ENCODE data around the gene PDK3. TPM values are rescaled to one million over a fixed set of nuclear protein-coding genes. Genes with fewer than 3 reads are reported as not detected.

Gene PDK3
- total RNA-seq, 1 donor from 2014 or later = 12.1 TPM

- H3K9me3 Mint-ChIP-seq (ENCODE audit: unreplicated experiment) = no peaks in the 10 kb centered on the region
- no peak overlapping the region for H3K4me3 Mint-ChIP-seq (ENCODE audit: unreplicated experiment)
- H3K36me3 Mint-ChIP-seq (ENCODE audit: unreplicated experiment) = no peaks in the 10 kb centered on the region
- no peaks in the 10 kb centered on the region for H3K27me3 Mint-ChIP-seq (ENCODE audit: unreplicated experiment)
- TF ChIP-seq CTCF (IDR thresholded peaks at IDR 0.05; ENCODE audit: partially characterized antibody, unreplicated experiment) = no peak
- no peak overlapping the region for H3K27ac Mint-ChIP-seq (ENCODE audit: unreplicated experiment)
- no peak for DNase-seq
- no peaks in the 10 kb centered on the region for H3K4me1 Mint-ChIP-seq (ENCODE audit: low read depth, unreplicated experiment)
These were observed 38.7 kb upstream of the PDK3 start for GRCh38 chrX:24426340-24426913.

GRCh38 chrX:24426921-24427746 is 38.0 kb upstream of the PDK3 start:
- no peak for DNase-seq
- Mint-ChIP-seq H3K36me3 (ENCODE audit: unreplicated experiment) (no peaks in the 10 kb centered on the region), H3K27me3 (ENCODE audit: unreplicated experiment) (no peaks in the 10 kb centered on the region), H3K9me3 (ENCODE audit: unreplicated experiment) (no peaks in the 10 kb centered on the region), H3K4me3 (ENCODE audit: unreplicated experiment) (no peak overlapping the region), H3K4me1 (ENCODE audit: low read depth, unreplicated experiment) (no peaks in the 10 kb centered on the region), H3K27ac (ENCODE audit: unreplicated experiment) (no peak overlapping the region)
- TF ChIP-seq CTCF (IDR thresholded peaks at IDR 0.05; ENCODE audit: partially characterized antibody, unreplicated experiment) = no peak

- no peaks in the 10 kb centered on the region for H3K4me1 Mint-ChIP-seq (ENCODE audit: low read depth, unreplicated experiment)
- no peaks in the 10 kb centered on the region for H3K27me3 Mint-ChIP-seq (ENCODE audit: unreplicated experiment)
- H3K4me3 Mint-ChIP-seq (ENCODE audit: unreplicated experiment) = no peak overlapping the region
- no peak for DNase-seq
- TF ChIP-seq CTCF (IDR thresholded peaks at IDR 0.05; ENCODE audit: partially characterized antibody, unreplicated experiment) = no peak
- no peaks in the 10 kb centered on the region for H3K36me3 Mint-ChIP-seq (ENCODE audit: unreplicated experiment)
- no peaks in the 10 kb centered on the region for H3K9me3 Mint-ChIP-seq (ENCODE audit: unreplicated experiment)
- no peak overlapping the region for H3K27ac Mint-ChIP-seq (ENCODE audit: unreplicated experiment)
These were observed 37.4 kb upstream of the PDK3 start for GRCh38 chrX:24427747-24428019.

- no peaks in the 10 kb centered on the region for H3K27me3 Mint-ChIP-seq (ENCODE audit: unreplicated experiment)
- TF ChIP-seq CTCF (IDR thresholded peaks at IDR 0.05; ENCODE audit: partially characterized antibody, unreplicated experiment) = no peak
These were observed 36.6 kb upstream of the PDK3 start for GRCh38 chrX:24428516-24428915.

GRCh38 chrX:24435060-24435459 is 30.0 kb upstream of the PDK3 start:
- H3K4me1 Mint-ChIP-seq (ENCODE audit: low read depth, unreplicated experiment) = no peaks in the 10 kb centered on the region
- no peak overlapping the region for H3K4me3 Mint-ChIP-seq (ENCODE audit: unreplicated experiment)
- DNase-seq = no peak
- H3K27ac Mint-ChIP-seq (ENCODE audit: unreplicated experiment) = no peak overlapping the region
- H3K36me3 Mint-ChIP-seq (ENCODE audit: unreplicated experiment) = no peaks in the 10 kb centered on the region
- no peaks in the 10 kb centered on the region for H3K27me3 Mint-ChIP-seq (ENCODE audit: unreplicated experiment)
- no peak for TF ChIP-seq CTCF (IDR thresholded peaks at IDR 0.05; ENCODE audit: partially characterized antibody, unreplicated experiment)
- H3K9me3 Mint-ChIP-seq (ENCODE audit: unreplicated experiment) = no peaks in the 10 kb centered on the region

More at GRCh38 chrX:24428516-24428915, 36.6 kb upstream of the PDK3 start:
- no peaks in the 10 kb centered on the region for H3K4me1 Mint-ChIP-seq (ENCODE audit: low read depth, unreplicated experiment)
- DNase-seq = no peak
- H3K27ac Mint-ChIP-seq (ENCODE audit: unreplicated experiment) = no peak overlapping the region
- H3K9me3 Mint-ChIP-seq (ENCODE audit: unreplicated experiment) = no peaks in the 10 kb centered on the region
- H3K4me3 Mint-ChIP-seq (ENCODE audit: unreplicated experiment) = no peak overlapping the region
- no peaks in the 10 kb centered on the region for H3K36me3 Mint-ChIP-seq (ENCODE audit: unreplicated experiment)

Data from glutamatergic neuron (in vitro differentiated cells).